Upper lobe of left lung (tissue), 6 donors: ENCODE data around the gene CAMK4. TPM values are rescaled to one million over a fixed set of nuclear protein-coding genes. Genes with fewer than 3 reads are reported as not detected.
"Not testable (repeated sequence)": the region's sequence is repeated elsewhere in the genome, so short reads cannot be mapped to it uniquely, and the experiment has no call there.

Source experiments
- ATAC-seq, 2 donors: fragments of 200-7000 bp; cut with Tn5 transposase; one replicate each; pipeline ENCODE4 v1.9.1; 2022; ENCODE audit warnings: mild to moderate bottlenecking in 2 of 2, moderate library complexity in 2 of 2; ENCODE audit not compliant: low FRiP score in 2 of 2
- DNase-seq, 2 donors: peaks; one replicate each; pipeline ENCODE4 v3.0.0-alpha.2; 2019 to 2020
- H3K27ac ChIP-seq, 4 donors: fragments of 200-600 bp; sonication (generic); one replicate each; pipeline ENCODE4 v1.5.1; 2016 to 2019
- H3K27me3 ChIP-seq, 4 donors: fragments of 200-600 bp; sonication (generic); one replicate each; pipeline ENCODE4 v1.5.1; 2017 to 2019
- H3K36me3 ChIP-seq, 4 donors: fragments of 200-600 bp; sonication (generic); one replicate each; pipeline ENCODE4 v1.5.1; 2016 to 2019
- H3K4me1 ChIP-seq, 4 donors: fragments of 200-600 bp; sonication (generic); one replicate each; pipeline ENCODE4 v1.5.1; 2018 to 2019
- H3K4me3 ChIP-seq, 4 donors: fragments of 200-600 bp; sonication (generic); one replicate each; pipeline ENCODE4 v1.5.1; 2017 to 2019; ENCODE audit warnings: mild to moderate bottlenecking in 2 of 4, moderate library complexity in 1 of 4
- H3K9me3 ChIP-seq, 4 donors: fragments of 200-600 bp; sonication (generic); one replicate each; pipeline ENCODE4 v1.5.1; 2018 to 2019
- EP300 ChIP-seq, 4 donors: sonication (generic); formaldehyde crosslinking; IDR thresholded peaks; one replicate each; pipeline ENCODE4 v1.5.1; 2017; ENCODE audit warnings: antibody characterized with exemption in 4 of 4, control low read depth in 2 of 4
- POLR2A ChIP-seq, 4 donors: fragments of 450-650 bp; IDR thresholded peaks; one replicate each; pipeline ENCODE4 v1.5.1; 2016 to 2017; ENCODE audit warnings: antibody characterized with exemption in 4 of 4, mild to moderate bottlenecking in 2 of 4
- POLR2AphosphoS5 ChIP-seq, 2 donors: sonication (generic); formaldehyde crosslinking; IDR thresholded peaks; one replicate each; pipeline ENCODE4 v1.5.1; 2017; ENCODE audit warnings: antibody characterized with exemption in 2 of 2
- WGBS, 2 donors: methylation state at CpG; one replicate each; pipeline ENCODE4 v1.1.5; 2017 to 2018; 5-methylcytosine and 5-hydroxymethylcytosine counted together
- total RNA-seq, 6 donors: library from RNA; depleted of rRNA in 4 of 6; stranded (reverse); fragments of >200 nt in 4 of 6; gene quantifications; one replicate each; pipeline versions ENCODE4 v1.1.0 to v1.2.1, GENCODE V29; 2016 to 2021
- TF ChIP-seq, protein P1 (sequence below), 6 experiments: fragments of 450-650 bp in 4 of 6; fragments of 200-600 bp in 2 of 6; sonication (generic) in 2 of 6; IDR thresholded peaks; one replicate each; pipeline ENCODE4 v1.5.1; 2016 to 2019; ENCODE audit warnings: antibody characterized with exemption in 6 of 6
- donor health status: DM: no; HTN: no; CAD: no; lungs with moderate emphysema.
- donor health status: DM: no; HTN: yes; CAD: no; lungs with severe emphysema.

Gene CAMK4
- total RNA-seq, 6 donors from 2014 or later = 1.8 to 36.7 (median 2.2) TPM

DNA sequence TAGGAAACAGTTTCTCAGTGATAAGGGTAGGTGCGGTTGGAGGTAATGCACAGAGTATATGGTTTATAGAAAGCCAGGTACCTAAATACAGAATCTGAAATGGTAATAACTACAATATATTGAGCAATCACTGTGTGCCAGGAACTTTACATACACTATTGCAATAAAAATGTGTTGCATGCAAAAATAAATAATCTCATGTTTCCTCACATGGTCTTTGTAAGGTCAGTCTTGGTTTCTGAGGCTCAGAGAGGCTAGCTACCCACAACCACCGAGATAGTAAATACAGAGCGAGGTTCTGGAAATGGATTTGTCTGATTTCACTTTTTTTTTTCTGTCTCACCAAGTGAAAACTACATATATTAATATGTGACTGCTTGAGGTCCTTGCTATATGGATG is 128.9 kb downstream of the CAMK4 start:
- WGBS, 2 donors = 85 to 90% methylated on average over 3 of the region's 3 CpGs
- no peak for ATAC-seq

DNA sequence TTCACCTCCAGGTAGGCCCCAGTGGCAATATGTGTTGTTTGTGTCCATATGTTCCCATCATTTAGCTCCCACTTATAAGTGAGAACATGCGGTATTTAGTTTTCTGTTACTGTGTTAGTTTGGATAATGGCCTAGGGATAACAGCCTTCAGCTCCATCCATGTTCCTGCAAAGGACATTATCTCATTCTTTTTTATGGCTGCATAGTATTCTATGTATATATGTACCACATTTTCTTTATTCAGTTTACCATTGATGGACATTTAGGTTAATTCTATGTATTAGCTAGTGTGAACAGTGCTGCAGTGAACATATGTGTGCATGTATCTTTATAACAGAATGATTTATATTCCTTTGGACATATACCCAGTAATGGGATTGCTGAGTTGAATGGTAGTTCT is 134.5 kb downstream of the CAMK4 start:
- not testable (repeated sequence) for H3K27ac ChIP-seq, H3K9me3 ChIP-seq, H3K36me3 ChIP-seq, H3K4me1 ChIP-seq, ATAC-seq, DNase-seq, H3K27me3 ChIP-seq, H3K4me3 ChIP-seq
- 0% methylated on average over 1 of the region's 1 CpG for WGBS, 2 donors

More for the DNA sequence above, 128.9 kb downstream of the CAMK4 start:
- TF ChIP-seq POLR2AphosphoS5 (IDR thresholded peaks at IDR 0.05) (no peak), EP300 (IDR thresholded peaks at IDR 0.05) (no peak), POLR2A (IDR thresholded peaks at IDR 0.05) (no peak)
- TF ChIP-seq, protein P1, sequence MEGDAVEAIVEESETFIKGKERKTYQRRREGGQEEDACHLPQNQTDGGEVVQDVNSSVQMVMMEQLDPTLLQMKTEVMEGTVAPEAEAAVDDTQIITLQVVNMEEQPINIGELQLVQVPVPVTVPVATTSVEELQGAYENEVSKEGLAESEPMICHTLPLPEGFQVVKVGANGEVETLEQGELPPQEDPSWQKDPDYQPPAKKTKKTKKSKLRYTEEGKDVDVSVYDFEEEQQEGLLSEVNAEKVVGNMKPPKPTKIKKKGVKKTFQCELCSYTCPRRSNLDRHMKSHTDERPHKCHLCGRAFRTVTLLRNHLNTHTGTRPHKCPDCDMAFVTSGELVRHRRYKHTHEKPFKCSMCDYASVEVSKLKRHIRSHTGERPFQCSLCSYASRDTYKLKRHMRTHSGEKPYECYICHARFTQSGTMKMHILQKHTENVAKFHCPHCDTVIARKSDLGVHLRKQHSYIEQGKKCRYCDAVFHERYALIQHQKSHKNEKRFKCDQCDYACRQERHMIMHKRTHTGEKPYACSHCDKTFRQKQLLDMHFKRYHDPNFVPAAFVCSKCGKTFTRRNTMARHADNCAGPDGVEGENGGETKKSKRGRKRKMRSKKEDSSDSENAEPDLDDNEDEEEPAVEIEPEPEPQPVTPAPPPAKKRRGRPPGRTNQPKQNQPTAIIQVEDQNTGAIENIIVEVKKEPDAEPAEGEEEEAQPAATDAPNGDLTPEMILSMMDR (IDR thresholded peaks at IDR 0.05) = no peak
- Histone ChIP-seq H3K4me3 (no peak overlapping the region), H3K27me3 (no peaks in the 10 kb centered on the region), H3K4me1 (no peaks in the 10 kb centered on the region), H3K36me3 (no peaks in the 10 kb centered on the region), H3K27ac (no peak overlapping the region), H3K9me3 (no peaks in the 10 kb centered on the region)
- no peak for DNase-seq

DNA sequence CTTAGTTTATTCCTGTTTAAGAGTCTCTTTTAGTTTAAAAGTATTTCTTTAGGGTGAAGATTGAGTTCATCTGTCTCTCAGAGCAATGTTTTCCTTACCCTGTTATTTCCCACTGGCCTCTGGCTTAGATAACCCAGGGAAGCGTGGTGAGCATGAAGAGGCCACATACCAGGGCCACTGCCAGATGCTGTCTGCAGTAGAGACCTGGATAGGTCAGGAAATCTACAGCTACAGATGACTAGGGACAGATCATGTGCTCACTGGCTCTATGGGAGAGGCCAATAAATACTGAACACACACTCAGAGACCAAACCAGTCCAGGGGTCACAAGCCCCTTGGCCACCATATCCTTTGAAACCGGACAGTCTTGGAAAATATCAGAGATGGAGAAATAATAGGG is 136.0 kb downstream of the CAMK4 start:
- TF ChIP-seq POLR2A (IDR thresholded peaks at IDR 0.05) = no peak
- TF ChIP-seq EP300 (IDR thresholded peaks at IDR 0.05) = no peak
- TF ChIP-seq, protein P1 (IDR thresholded peaks at IDR 0.05) = no peak
- TF ChIP-seq POLR2AphosphoS5 (IDR thresholded peaks at IDR 0.05) = no peak
- 74 to 81% methylated on average over 2 of the region's 2 CpGs for WGBS, 2 donors
- H3K36me3 ChIP-seq = no peaks in the 10 kb centered on the region

DNA sequence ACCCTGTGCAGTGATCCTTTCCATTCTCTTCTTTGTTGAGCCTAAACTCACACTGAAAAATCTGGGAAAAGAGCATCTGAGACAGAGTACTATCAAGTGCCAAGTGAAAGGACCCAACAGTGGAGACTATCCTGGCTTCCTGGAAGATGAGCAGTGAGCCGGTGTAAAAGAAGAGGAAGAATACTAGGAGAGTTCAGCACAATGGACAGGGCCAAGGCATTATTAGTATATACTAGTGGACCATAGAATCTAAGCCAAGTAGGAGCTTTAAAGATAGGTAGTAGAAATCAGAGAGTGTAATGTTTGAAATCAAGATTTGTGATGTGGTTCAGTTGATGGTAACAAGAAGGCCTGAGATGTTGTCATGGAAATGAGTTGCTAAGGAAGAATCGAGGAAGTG is 140.8 kb downstream of the CAMK4 start:
- ATAC-seq (no peak), DNase-seq (no peak)
- Histone ChIP-seq H3K27me3 (no peaks in the 10 kb centered on the region), H3K9me3 (no peaks in the 10 kb centered on the region), H3K4me1 (no peaks in the 10 kb centered on the region), H3K36me3 (no peaks in the 10 kb centered on the region), H3K4me3 (no peak overlapping the region), H3K27ac (no peak overlapping the region)
- WGBS, 2 donors = 76 to 83% methylated on average over 2 of the region's 2 CpGs
- no peak for TF ChIP-seq POLR2A (IDR thresholded peaks at IDR 0.05)

More for the DNA sequence above, 136.0 kb downstream of the CAMK4 start:
- no peak overlapping the region for H3K27ac ChIP-seq
- no peak for DNase-seq
- no peaks in the 10 kb centered on the region for H3K9me3 ChIP-seq
- no peaks in the 10 kb centered on the region for H3K27me3 ChIP-seq
- H3K4me3 ChIP-seq = no peak overlapping the region
- ATAC-seq = no peak
- H3K4me1 ChIP-seq = no peaks in the 10 kb centered on the region

DNA sequence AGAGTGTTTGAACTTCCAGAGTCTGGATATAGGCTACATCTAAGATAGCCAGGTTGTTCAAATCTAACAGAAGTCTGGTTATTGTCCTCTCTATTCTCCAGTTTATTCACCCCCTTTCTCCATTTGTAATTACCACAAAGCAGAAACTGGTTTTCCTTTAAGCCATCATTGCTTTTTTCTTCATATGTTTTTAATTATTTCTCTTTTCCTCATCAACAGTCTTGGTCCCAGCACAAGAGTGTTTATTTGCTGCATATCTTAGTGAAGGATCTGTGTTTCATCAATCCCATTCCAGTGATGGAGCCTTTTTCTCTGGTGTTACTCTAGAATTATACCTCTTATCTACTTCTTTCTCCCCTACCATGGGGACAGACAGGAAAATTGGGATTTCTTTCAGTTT is 142.2 kb downstream of the CAMK4 start:
- Histone ChIP-seq H3K9me3 (no peaks in the 10 kb centered on the region), H3K4me3 (no peak overlapping the region), H3K36me3 (no peaks in the 10 kb centered on the region), H3K4me1 (no peaks in the 10 kb centered on the region), H3K27ac (no peak overlapping the region), H3K27me3 (no peaks in the 10 kb centered on the region)
- no peak for DNase-seq
- TF ChIP-seq POLR2A (IDR thresholded peaks at IDR 0.05) = no peak
- no peak for TF ChIP-seq POLR2AphosphoS5 (IDR thresholded peaks at IDR 0.05)
- no peak for TF ChIP-seq EP300 (IDR thresholded peaks at IDR 0.05)
- TF ChIP-seq, protein P1 (IDR thresholded peaks at IDR 0.05) = no peak
- ATAC-seq = no peak

DNA sequence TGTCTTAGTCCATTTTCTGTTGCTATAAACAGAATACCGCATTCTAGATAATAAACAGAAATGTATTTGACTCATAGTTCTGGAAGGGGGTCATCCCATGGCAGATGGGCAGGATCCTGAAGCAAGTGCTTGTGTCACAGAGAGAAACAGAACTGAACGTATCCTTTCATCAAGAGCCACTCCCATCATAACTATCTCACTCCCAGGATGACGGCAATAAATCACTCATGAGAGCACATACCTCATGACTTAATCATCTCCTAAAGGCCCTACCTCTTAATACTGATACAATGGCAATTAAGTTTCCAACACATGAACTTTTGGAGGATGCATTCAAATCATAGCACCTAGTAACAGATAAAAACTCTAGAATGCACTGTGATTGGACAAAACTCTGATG is 142.9 kb downstream of the CAMK4 start:
- H3K36me3 ChIP-seq = no peaks in the 10 kb centered on the region
- 80 to 90% methylated on average over 3 of the region's 3 CpGs for WGBS, 2 donors
- no peaks in the 10 kb centered on the region for H3K4me1 ChIP-seq
- DNase-seq = no peak
- TF ChIP-seq EP300 (IDR thresholded peaks at IDR 0.05) (no peak), POLR2AphosphoS5 (IDR thresholded peaks at IDR 0.05) (no peak), POLR2A (IDR thresholded peaks at IDR 0.05) (no peak)
- TF ChIP-seq, protein P1 (IDR thresholded peaks at IDR 0.05) = no peak
- ATAC-seq = no peak
- H3K27me3 ChIP-seq = no peaks in the 10 kb centered on the region
- H3K27ac ChIP-seq = no peak overlapping the region
- H3K9me3 ChIP-seq = no peaks in the 10 kb centered on the region
- no peak overlapping the region for H3K4me3 ChIP-seq
